ENCODE results near the gene TM4SF4.

Gene TM4SF4

GRCh38 chr3:149476225-149476624 lies 1.7 kb downstream of the TM4SF4 start:
- H3K4me3 ChIP-seq (ENCODE audit: control insufficient read depth, low read depth, low read length) = no peak overlapping the region
- no peak for DNase-seq (ENCODE audit: low read depth)

GRCh38 chr3:149479621-149480325 lies 5.3 kb downstream of the TM4SF4 start:
- H3K4me3 ChIP-seq (ENCODE audit: control insufficient read depth, low read depth, low read length) = no peak overlapping the region
- TF ChIP-seq CTCF (conservative IDR thresholded peaks at IDR 0.05; ENCODE audit: control insufficient read depth, insufficient read depth, low read depth, low read length) = no peak
- no peak for DNase-seq (ENCODE audit: low read depth)

More at GRCh38 chr3:149476225-149476624, 1.7 kb downstream of the TM4SF4 start:
- TF ChIP-seq CTCF (conservative IDR thresholded peaks at IDR 0.05; ENCODE audit: control insufficient read depth, insufficient read depth, low read depth, low read length) = no peak

GRCh38 chr3:149480326-149481017 lies 6.0 kb downstream of the TM4SF4 start:
- DNase-seq (ENCODE audit: low read depth) = peak; percentile 91
- peak; percentile 99 for TF ChIP-seq CTCF (conservative IDR thresholded peaks at IDR 0.05; ENCODE audit: control insufficient read depth, insufficient read depth, low read depth, low read length)
- H3K4me3 ChIP-seq (ENCODE audit: control insufficient read depth, low read depth, low read length) = no peak overlapping the region

GRCh38 chr3:149481056-149481455 lies 6.6 kb downstream of the TM4SF4 start:
- no peak overlapping the region for H3K4me3 ChIP-seq (ENCODE audit: control insufficient read depth, low read depth, low read length)
- no peak for DNase-seq (ENCODE audit: low read depth)
- no peak for TF ChIP-seq CTCF (conservative IDR thresholded peaks at IDR 0.05; ENCODE audit: control insufficient read depth, insufficient read depth, low read depth, low read length)

GRCh38 chr3:149481491-149481890 lies 7.0 kb downstream of the TM4SF4 start:
- no peak for DNase-seq (ENCODE audit: low read depth)
- H3K4me3 ChIP-seq (ENCODE audit: control insufficient read depth, low read depth, low read length) = no peak overlapping the region
- no peak for TF ChIP-seq CTCF (conservative IDR thresholded peaks at IDR 0.05; ENCODE audit: control insufficient read depth, insufficient read depth, low read depth, low read length)

- no peak for DNase-seq (ENCODE audit: low read depth)
- no peak for TF ChIP-seq CTCF (conservative IDR thresholded peaks at IDR 0.05; ENCODE audit: control insufficient read depth, insufficient read depth, low read depth, low read length)
- no peak overlapping the region for H3K4me3 ChIP-seq (ENCODE audit: control insufficient read depth, low read depth, low read length)
These were observed 12.2 kb downstream of the TM4SF4 start for GRCh38 chr3:149486726-149487125.

Measured in fibroblast of mammary gland (primary cell).